Stimulated activated naive CD8-positive, alpha-beta T cell treated with anti-CD3 and anti-CD28 coated beads, Interleukin-15, amount 100 ng/mL, for 72 hours (primary cell): ENCODE measurements around the gene VAV2.

Source experiments
- ATAC-seq: fragments of 150-1000 bp; cut with Tn5 transposase; 2 replicates; pipeline ENCODE4 v1.10.0; 2021; ENCODE audit warnings: mild to moderate bottlenecking, moderate library complexity
- DNase-seq, 2 donors: peaks; one replicate each; pipeline ENCODE4 v3.0.0; 2021 to 2022
- H3K27ac Mint-ChIP-seq, 2 donors: one replicate each; pipeline ENCODE4 v1.8.0; 2022; ENCODE audit warnings: mild to moderate bottlenecking in 2 of 2, mixed read lengths in 2 of 2, moderate library complexity in 2 of 2
- H3K27me3 Mint-ChIP-seq: one replicate; pipeline ENCODE4 v1.8.0; 2022; ENCODE audit warnings: mixed read lengths
- H3K4me1 Mint-ChIP-seq: one replicate; pipeline ENCODE4 v1.8.0; 2022; ENCODE audit warnings: mild to moderate bottlenecking, mixed read lengths
- H3K4me3 Mint-ChIP-seq, 2 donors: one replicate each; pipeline ENCODE4 v1.8.0; 2022; ENCODE audit warnings: mild to moderate bottlenecking in 2 of 2, mixed read lengths in 2 of 2, moderate library complexity in 1 of 2
- H3K9me3 Mint-ChIP-seq, 2 donors: one replicate each; pipeline ENCODE4 v1.8.0; 2022; ENCODE audit warnings: mixed read lengths in 2 of 2

The VAV2 gene

GRCh38 chr9:133801739-133802138, 190.4 kb downstream of the VAV2 start:
- Mint-ChIP-seq H3K27ac (no peak overlapping the region), H3K27me3 (no peaks in the 10 kb centered on the region), H3K4me3 (no peak overlapping the region), H3K4me1 (no peaks in the 10 kb centered on the region), H3K9me3 (no peaks in the 10 kb centered on the region)
- ATAC-seq (no peak), DNase-seq (no peak)

- H3K4me1 Mint-ChIP-seq = no peaks in the 10 kb centered on the region
- no peak overlapping the region for H3K27ac Mint-ChIP-seq
- no peak for DNase-seq
- H3K27me3 Mint-ChIP-seq = no peaks in the 10 kb centered on the region
- H3K9me3 Mint-ChIP-seq = no peaks in the 10 kb centered on the region
- ATAC-seq = no peak
- H3K4me3 Mint-ChIP-seq = no peak overlapping the region
Observed at GRCh38 chr9:133800266-133800665, 191.9 kb downstream of the VAV2 start.

- no peaks in the 10 kb centered on the region for H3K27me3 Mint-ChIP-seq
- H3K4me3 Mint-ChIP-seq = no peak overlapping the region
- DNase-seq (no peak), ATAC-seq (no peak)
- no peaks in the 10 kb centered on the region for H3K9me3 Mint-ChIP-seq
- no peaks in the 10 kb centered on the region for H3K4me1 Mint-ChIP-seq
- peak overlapping the region in 1 of 2 donors; percentile 77 for H3K27ac Mint-ChIP-seq
Observed at GRCh38 chr9:133799716-133800115, 192.4 kb downstream of the VAV2 start.

GRCh38 chr9:133799106-133799505, 193.0 kb downstream of the VAV2 start:
- Mint-ChIP-seq H3K4me3 (no peak overlapping the region), H3K4me1 (no peaks in the 10 kb centered on the region), H3K27me3 (no peaks in the 10 kb centered on the region), H3K27ac (no peak overlapping the region), H3K9me3 (no peaks in the 10 kb centered on the region)
- no peak for DNase-seq
- ATAC-seq = no peak

GRCh38 chr9:133798160-133798559, 194.0 kb downstream of the VAV2 start:
- no peak overlapping the region for H3K27ac Mint-ChIP-seq

GRCh38 chr9:133797406-133798105, 194.6 kb downstream of the VAV2 start:
- no peak overlapping the region for H3K4me3 Mint-ChIP-seq
- H3K9me3 Mint-ChIP-seq = no peaks in the 10 kb centered on the region
- peaks cover under 1% of the 10 kb centered on the region for H3K27me3 Mint-ChIP-seq
- H3K27ac Mint-ChIP-seq = peak overlapping the region in 1 of 2 donors; percentile 57
- ATAC-seq = no peak
- DNase-seq = no peak
- H3K4me1 Mint-ChIP-seq = peaks cover 7% of the 10 kb centered on the region

More at GRCh38 chr9:133798160-133798559, 194.0 kb downstream of the VAV2 start:
- Mint-ChIP-seq H3K9me3 (no peaks in the 10 kb centered on the region), H3K4me3 (no peak overlapping the region), H3K4me1 (peaks cover 3% of the 10 kb centered on the region), H3K27me3 (no peaks in the 10 kb centered on the region)
- ATAC-seq = no peak
- DNase-seq = no peak

GRCh38 chr9:133796562-133796961, 195.6 kb downstream of the VAV2 start:
- peaks cover 7% of the 10 kb centered on the region for H3K4me1 Mint-ChIP-seq
- no peak overlapping the region for H3K4me3 Mint-ChIP-seq
- no peak for ATAC-seq
- H3K27me3 Mint-ChIP-seq = peaks cover 8% of the 10 kb centered on the region
- no peaks in the 10 kb centered on the region for H3K9me3 Mint-ChIP-seq
- no peak overlapping the region for H3K27ac Mint-ChIP-seq
- no peak for DNase-seq

- Mint-ChIP-seq H3K9me3 (no peaks in the 10 kb centered on the region), H3K4me3 (no peak overlapping the region), H3K27ac (no peak overlapping the region), H3K4me1 (peaks cover 7% of the 10 kb centered on the region), H3K27me3 (peaks cover 8% of the 10 kb centered on the region)
- no peak for DNase-seq
- ATAC-seq = no peak
Observed at GRCh38 chr9:133795049-133795448, 197.1 kb downstream of the VAV2 start.

GRCh38 chr9:133794016-133794760, 197.9 kb downstream of the VAV2 start:
- Mint-ChIP-seq H3K27me3 (peaks cover 11% of the 10 kb centered on the region), H3K27ac (no peak overlapping the region), H3K4me1 (peaks cover 9% of the 10 kb centered on the region), H3K9me3 (no peaks in the 10 kb centered on the region), H3K4me3 (no peak overlapping the region)
- ATAC-seq (no peak), DNase-seq (no peak)

- no peak for DNase-seq
- no peak for ATAC-seq
- no peaks in the 10 kb centered on the region for H3K9me3 Mint-ChIP-seq
- H3K27me3 Mint-ChIP-seq = peaks cover 18% of the 10 kb centered on the region
- no peak overlapping the region for H3K27ac Mint-ChIP-seq
- no peak overlapping the region for H3K4me3 Mint-ChIP-seq
- peaks cover 16% of the 10 kb centered on the region for H3K4me1 Mint-ChIP-seq
Observed at GRCh38 chr9:133793471-133793870, 198.7 kb downstream of the VAV2 start.

- peak overlapping the region in 1 of 2 donors; percentile 25 for H3K4me3 Mint-ChIP-seq
- peak; percentile 75 for ATAC-seq
- peaks cover 16% of the 10 kb centered on the region for H3K4me1 Mint-ChIP-seq
Observed at GRCh38 chr9:133792721-133793470, 199.2 kb downstream of the VAV2 start.

GRCh38 chr9:133791735-133792649, 200.1 kb downstream of the VAV2 start:
- no peaks in the 10 kb centered on the region for H3K9me3 Mint-ChIP-seq
- H3K27ac Mint-ChIP-seq = peak overlapping the region in 1 of 2 donors; percentile 42
- H3K27me3 Mint-ChIP-seq = peaks cover 19% of the 10 kb centered on the region
- ATAC-seq (no peak), DNase-seq (no peak)
- H3K4me1 Mint-ChIP-seq = peaks cover 16% of the 10 kb centered on the region
- no peak overlapping the region for H3K4me3 Mint-ChIP-seq

More at GRCh38 chr9:133792721-133793470, 199.2 kb downstream of the VAV2 start:
- no peaks in the 10 kb centered on the region for H3K9me3 Mint-ChIP-seq
- DNase-seq = peak; percentile 55 to 58
- H3K27ac Mint-ChIP-seq = no peak overlapping the region
- H3K27me3 Mint-ChIP-seq = peaks cover 19% of the 10 kb centered on the region

GRCh38 chr9:133791069-133791468, 201.1 kb downstream of the VAV2 start:
- ATAC-seq (no peak), DNase-seq (no peak)
- Mint-ChIP-seq H3K4me1 (peaks cover 16% of the 10 kb centered on the region), H3K9me3 (no peaks in the 10 kb centered on the region), H3K27me3 (peaks cover 19% of the 10 kb centered on the region), H3K4me3 (no peak overlapping the region), H3K27ac (no peak overlapping the region)

- Mint-ChIP-seq H3K4me3 (no peak overlapping the region), H3K27me3 (peaks cover 19% of the 10 kb centered on the region), H3K27ac (no peak overlapping the region), H3K9me3 (no peaks in the 10 kb centered on the region), H3K4me1 (peaks cover 16% of the 10 kb centered on the region)
- ATAC-seq (no peak), DNase-seq (no peak)
Observed at GRCh38 chr9:133789778-133790177, 202.3 kb downstream of the VAV2 start.
